NCI-H1436 (cell line): ENCODE results near the gene SLC25A45.
A peak's percentile ranks its signal among the peaks of the same experiment; 100 is the strongest.
"Not testable (repeated sequence)": the region's sequence is repeated elsewhere in the genome, so short reads cannot be mapped to it uniquely, and the experiment has no call there.

Experiments used
- DNase-seq: peaks from one replicate; lab custom pipeline; 2025; lab: John Stamatoyannopoulos, UW

SLC25A45 gene

GRCh38 chr11:65362966-65363365 is 19.5 kb downstream of the SLC25A45 start:
- DNase-seq, result no peak

- DNase-seq, result no peak
Observed at GRCh38 chr11:65362320-65362931, 20.0 kb downstream of the SLC25A45 start.

GRCh38 chr11:65357856-65358356 is 24.5 kb downstream of the SLC25A45 start:
- DNase-seq, result no peak

DNA sequence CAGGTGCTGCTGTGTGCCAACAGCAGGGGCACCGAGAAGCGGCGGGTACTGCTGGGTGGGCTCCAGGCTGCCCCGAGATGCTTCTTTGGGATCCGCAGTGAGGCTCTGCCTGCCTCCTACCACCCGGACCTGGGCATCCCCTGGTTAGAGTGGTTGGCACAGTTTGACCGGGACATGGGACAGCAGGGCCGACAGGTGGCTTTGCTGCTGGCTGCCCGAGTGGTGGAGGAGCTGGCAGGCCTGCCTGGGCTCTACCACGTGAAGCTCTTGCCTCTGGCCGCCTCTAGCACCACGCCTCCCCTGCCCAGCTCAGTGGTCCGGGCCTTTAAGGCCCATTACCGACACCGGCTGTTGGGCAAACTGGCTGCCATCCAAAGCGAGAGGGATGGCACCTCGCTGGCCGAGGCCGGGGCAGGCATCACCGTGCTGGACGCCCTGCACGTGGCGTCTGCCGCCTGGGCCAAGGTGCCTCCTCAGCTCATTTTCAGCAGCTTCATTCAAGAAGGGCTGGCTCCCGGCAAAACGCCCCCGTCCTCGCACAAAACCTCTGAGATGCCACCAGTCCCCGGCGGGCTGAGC is 26.0 kb downstream of the SLC25A45 start:
- no peak for DNase-seq

DNA sequence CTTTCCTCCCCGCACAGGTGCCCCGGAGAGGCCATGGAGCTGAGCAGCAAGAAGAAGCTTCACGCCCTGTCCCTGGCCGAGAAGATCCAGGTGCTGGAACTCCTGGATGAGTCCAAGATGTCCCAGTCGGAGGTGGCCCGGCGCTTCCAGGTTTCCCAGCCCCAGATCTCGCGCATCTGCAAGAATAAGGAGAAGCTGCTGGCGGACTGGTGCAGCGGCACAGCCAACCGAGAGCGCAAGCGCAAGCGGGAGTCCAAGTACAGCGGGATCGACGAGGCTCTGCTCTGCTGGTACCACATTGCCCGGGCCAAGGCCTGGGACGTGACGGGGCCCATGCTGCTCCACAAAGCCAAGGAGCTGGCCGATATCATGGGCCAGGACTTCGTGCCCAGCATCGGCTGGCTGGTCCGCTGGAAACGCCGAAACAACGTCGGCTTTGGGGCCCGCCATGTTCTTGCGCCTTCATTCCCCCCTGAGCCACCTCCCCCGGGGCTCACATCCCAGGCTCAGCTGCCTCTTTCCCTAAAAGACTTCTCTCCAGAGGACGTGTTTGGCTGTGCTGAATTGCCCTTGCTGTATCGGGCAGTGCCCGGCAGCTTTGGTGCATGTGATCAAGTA is 26.6 kb downstream of the SLC25A45 start:
- DNase-seq, result no peak

DNA sequence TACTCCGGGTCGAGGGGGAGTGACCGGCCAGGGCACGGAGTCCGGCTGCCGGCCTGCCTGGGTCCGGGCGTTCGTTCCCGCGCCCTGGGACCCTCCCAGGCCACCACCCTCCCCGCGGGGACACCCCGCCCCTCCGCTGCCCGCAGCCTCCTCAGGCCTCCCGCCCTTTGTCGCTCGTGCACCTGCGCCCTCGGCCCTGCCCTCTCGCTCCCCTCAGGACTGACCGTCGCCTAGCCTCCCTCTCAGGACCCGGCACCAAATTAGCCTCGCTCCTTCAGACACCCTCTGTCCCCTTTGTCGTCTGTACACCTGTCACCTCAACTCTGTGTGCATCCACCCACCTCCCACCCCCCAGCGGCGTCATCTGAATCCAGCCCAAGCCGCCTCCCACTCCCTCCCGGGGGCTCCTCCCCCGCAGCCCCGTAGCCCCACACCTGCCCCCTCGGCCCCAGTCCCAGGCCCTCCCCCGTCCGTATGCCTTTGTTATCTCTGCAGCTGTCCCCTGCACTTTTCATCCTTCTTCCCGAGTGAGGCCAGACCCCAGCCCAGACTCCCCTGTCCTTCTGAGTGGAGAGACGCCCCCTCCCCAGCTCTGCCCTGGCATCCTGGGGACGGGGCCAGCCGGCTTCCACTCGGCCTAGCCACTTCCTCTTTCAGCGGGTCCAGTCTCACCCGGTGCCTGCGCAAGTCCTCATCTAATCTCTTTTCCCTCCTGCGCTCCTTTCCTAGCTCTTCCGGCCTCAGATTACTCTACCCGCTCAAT is 27.3 kb downstream of the SLC25A45 start:
- DNase-seq, result peak; percentile 61

- peak; percentile 98 for DNase-seq
Observed at GRCh38 chr11:65354265-65355012, 28.0 kb downstream of the SLC25A45 start, which contains the start of gene TIGD3. TIGD3 (plus strand) TSS chr11:65354751; CDS start chr11:65355809, 1,058 bp downstream.

GRCh38 chr11:65353900-65354264 is 28.6 kb downstream of the SLC25A45 start:
- DNase-seq, result no peak

GRCh38 chr11:65353376-65353775 is 29.1 kb downstream of the SLC25A45 start:
- DNase-seq, result no peak

GRCh38 chr11:65352783-65353182 is 29.7 kb downstream of the SLC25A45 start:
- DNase-seq, result no peak

GRCh38 chr11:65351511-65351910 is 30.9 kb downstream of the SLC25A45 start:
- no peak for DNase-seq

- no peak for DNase-seq
Observed at GRCh38 chr11:65341856-65342255, 40.6 kb downstream of the SLC25A45 start.

- DNase-seq, result no peak
Observed at GRCh38 chr11:65340226-65340625, 42.2 kb downstream of the SLC25A45 start.

DNA sequence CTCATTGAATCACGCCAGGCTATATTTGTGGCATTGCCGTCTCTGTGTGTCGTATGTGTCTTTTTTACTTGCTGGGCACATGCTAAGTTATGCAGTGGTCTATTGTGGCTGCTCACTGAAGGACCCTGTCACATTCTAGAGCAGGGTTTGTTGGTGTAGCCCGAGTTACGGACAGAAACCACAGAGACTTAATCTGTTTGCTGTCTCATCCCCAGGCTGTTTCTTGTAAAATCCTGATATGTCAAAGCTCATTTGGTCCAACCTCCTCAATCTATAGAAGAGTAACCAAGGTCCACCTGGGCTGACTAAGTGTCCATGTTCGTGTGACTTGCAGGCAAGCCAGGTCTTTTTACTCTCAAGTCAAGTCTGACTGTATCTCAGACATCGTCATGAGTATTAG is 43.8 kb downstream of the SLC25A45 start:
- no peak for DNase-seq

DNA sequence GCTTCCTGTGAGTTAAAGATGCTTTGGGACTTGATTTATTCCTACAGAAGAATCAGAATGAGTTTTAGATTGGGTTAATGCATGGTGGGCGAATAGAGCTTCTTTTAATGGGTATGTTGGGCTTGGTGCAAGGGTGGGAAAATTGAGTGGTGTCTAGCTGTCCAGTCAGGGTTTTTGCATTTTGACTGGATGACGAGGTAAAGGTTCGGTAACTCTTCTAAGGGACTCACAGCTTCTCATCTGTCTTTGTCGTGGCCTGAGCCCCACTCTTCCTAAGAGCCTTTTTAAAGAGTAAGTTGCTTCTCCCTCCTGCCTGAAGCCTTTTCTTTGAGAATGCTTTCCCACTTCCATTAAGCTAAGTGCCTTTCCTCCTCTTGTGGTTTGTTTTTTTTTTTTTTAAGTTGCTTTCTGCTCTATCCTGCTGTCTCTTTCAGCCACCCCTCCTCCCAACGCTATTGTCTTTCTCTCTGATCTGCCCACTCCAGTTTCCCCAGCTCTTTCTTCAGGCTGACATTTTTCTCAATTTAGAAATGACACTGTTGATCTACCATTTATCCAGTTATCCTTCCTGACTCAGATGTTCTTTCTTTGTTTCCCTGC is 47.6 kb downstream of the SLC25A45 start:
- DNase-seq, result no peak

DNA sequence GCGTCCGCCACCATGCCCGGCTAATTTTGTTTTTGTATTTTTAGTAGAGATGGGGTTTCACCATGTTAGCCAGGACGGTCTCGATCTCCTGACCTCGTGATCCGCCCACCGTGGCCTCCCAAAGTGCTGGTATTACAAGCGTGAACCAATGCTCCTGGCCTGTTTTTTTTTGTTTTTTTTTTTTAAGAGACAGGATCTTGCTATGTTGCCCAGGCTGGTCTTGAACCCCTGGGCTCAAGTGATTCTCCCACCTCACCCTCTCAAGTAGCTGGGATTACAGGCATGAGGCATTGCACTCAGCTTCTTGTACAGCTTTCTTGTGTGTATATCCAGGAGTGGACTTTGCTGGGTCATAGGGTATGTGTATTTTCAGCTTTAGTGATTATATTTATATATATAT is 49.9 kb downstream of the SLC25A45 start:
- not testable (repeated sequence) for DNase-seq

- no peak for DNase-seq
Observed at GRCh38 chr11:65330544-65330943, 51.9 kb downstream of the SLC25A45 start.

- DNase-seq, result peak; percentile 88
Observed at GRCh38 chr11:65329944-65330403, 52.5 kb downstream of the SLC25A45 start.

- DNase-seq, result no peak
Observed at GRCh38 chr11:65329478-65329877, 53.0 kb downstream of the SLC25A45 start.

DNA sequence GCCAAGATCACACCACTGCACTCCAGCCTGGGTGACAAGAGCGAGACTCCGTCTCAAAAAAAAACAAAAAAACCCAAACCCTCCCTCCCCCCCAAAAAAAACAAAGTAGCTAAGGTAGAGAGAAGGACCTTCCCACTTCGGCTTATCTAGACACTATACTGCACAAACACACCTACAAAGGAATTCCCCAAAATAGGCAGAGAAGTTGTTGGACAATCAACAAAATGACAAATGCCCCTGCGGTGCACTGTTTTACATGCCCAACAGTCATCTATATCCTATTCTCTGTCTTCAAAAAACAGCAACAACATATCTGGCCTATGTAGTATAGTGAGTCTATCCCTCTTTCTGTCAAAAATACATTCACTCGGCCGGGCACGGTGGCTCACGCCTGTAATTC is 55.4 kb downstream of the SLC25A45 start:
- DNase-seq, result no peak

GRCh38 chr11:65325435-65325834 is 57.0 kb downstream of the SLC25A45 start:
- DNase-seq, result no peak
